Astrocyte (in vitro differentiated cells and primary cell): Measurements from ENCODE around the gene CARD14. TPM values are rescaled to one million over a fixed set of nuclear protein-coding genes. Genes with fewer than 3 reads are reported as not detected.

ENCODE experiments used
- DNase-seq: peaks from one replicate; pipeline ENCODE4 v3.0.0-alpha.2; 2010; ENCODE audit warnings: low read depth
- FAIRE-seq: peaks from 2 replicates; lab custom pipeline; 2011; peaks lifted over from hg19 to GRCh38; lab: Jason Lieb, UNC
- H2AFZ ChIP-seq: 2 replicates; pipeline ENCODE4 v1.6.0; 2012; ENCODE audit warnings: low read depth, low read length, inconsistent platforms
- H3K27ac ChIP-seq: 2 replicates; pipeline ENCODE4 v1.5.1; 2011; ENCODE audit warnings: low read depth, low read length, inconsistent platforms
- H3K27me3 ChIP-seq: 2 replicates; pipeline ENCODE4 v1.6.0; 2011; ENCODE audit warnings: low read length, inconsistent platforms; ENCODE audit not compliant: insufficient read depth
- H3K36me3 ChIP-seq: 2 replicates; pipeline ENCODE4 v1.5.1; 2011; ENCODE audit warnings: low read length, inconsistent platforms; ENCODE audit not compliant: insufficient read depth
- H3K4me1 ChIP-seq: 2 replicates; pipeline ENCODE4 v1.5.1; 2011; ENCODE audit warnings: low read length, inconsistent platforms; ENCODE audit not compliant: insufficient read depth
- H3K4me2 ChIP-seq: 2 replicates; pipeline ENCODE4 v1.6.0; 2012; ENCODE audit warnings: low read length, inconsistent platforms
- H3K4me3 ChIP-seq: 2 replicates; pipeline ENCODE4 v1.5.1; 2011; ENCODE audit warnings: low read depth, mild to moderate bottlenecking, low read length, inconsistent platforms; ENCODE audit not compliant: insufficient read depth
- H3K79me2 ChIP-seq: 2 replicates; pipeline ENCODE4 v1.6.0; 2012; ENCODE audit warnings: mild to moderate bottlenecking, low read length, inconsistent platforms; ENCODE audit not compliant: insufficient read depth
- H3K9ac ChIP-seq: 2 replicates; pipeline ENCODE4 v1.6.0; 2012; ENCODE audit warnings: mild to moderate bottlenecking, low read length, inconsistent platforms
- H3K9me3 ChIP-seq: 2 replicates; pipeline ENCODE4 v1.5.1; 2012; ENCODE audit warnings: low read depth, mild to moderate bottlenecking, low read length, inconsistent platforms; ENCODE audit not compliant: insufficient read depth
- H4K20me1 ChIP-seq: 2 replicates; pipeline ENCODE4 v1.6.0; 2012; ENCODE audit warnings: low read length, inconsistent platforms; ENCODE audit not compliant: insufficient read depth
- H3K27ac Mint-ChIP-seq: one replicate; pipeline ENCODE4 v1.8.0; 2021; ENCODE audit warnings: mild to moderate bottlenecking, mixed read lengths; ENCODE audit not compliant: unreplicated experiment
- H3K27me3 Mint-ChIP-seq: one replicate; pipeline ENCODE4 v1.8.0; 2021; ENCODE audit warnings: low read depth, mixed read lengths; ENCODE audit not compliant: unreplicated experiment
- H3K36me3 Mint-ChIP-seq: one replicate; pipeline ENCODE4 v1.8.0; 2021; ENCODE audit warnings: low read depth, mixed read lengths; ENCODE audit not compliant: unreplicated experiment
- H3K4me1 Mint-ChIP-seq: one replicate; pipeline ENCODE4 v1.8.0; 2021; ENCODE audit warnings: low read depth, mixed read lengths; ENCODE audit not compliant: unreplicated experiment
- H3K4me3 Mint-ChIP-seq: one replicate; pipeline ENCODE4 v1.8.0; 2021; ENCODE audit warnings: mild to moderate bottlenecking, moderate library complexity, mixed read lengths; ENCODE audit not compliant: unreplicated experiment
- H3K9me3 Mint-ChIP-seq: one replicate; pipeline ENCODE4 v1.8.0; 2021; ENCODE audit warnings: mild to moderate bottlenecking, mixed read lengths; ENCODE audit not compliant: unreplicated experiment
- EZH2 ChIP-seq: IDR thresholded peaks from 2 replicates; pipeline ENCODE4 v1.6.1; 2012; ENCODE audit warnings: mild to moderate bottlenecking, low read length, inconsistent platforms; ENCODE audit not compliant: insufficient read depth
- total RNA-seq: library from RNA; stranded (reverse); gene quantifications from 2 replicates; pipeline ENCODE4 v1.2.1, GENCODE V29; 2021
- TF ChIP-seq, protein P1 (sequence below): IDR thresholded peaks from 2 replicates; pipeline ENCODE4 v1.5.1; 2011; ENCODE audit warnings: low read depth, mild to moderate bottlenecking, inconsistent platforms, low read length, moderate library complexity; ENCODE audit not compliant: insufficient read depth

The CARD14 gene
- total RNA-seq, 1 donor from 2014 or later, result not detected

DNA sequence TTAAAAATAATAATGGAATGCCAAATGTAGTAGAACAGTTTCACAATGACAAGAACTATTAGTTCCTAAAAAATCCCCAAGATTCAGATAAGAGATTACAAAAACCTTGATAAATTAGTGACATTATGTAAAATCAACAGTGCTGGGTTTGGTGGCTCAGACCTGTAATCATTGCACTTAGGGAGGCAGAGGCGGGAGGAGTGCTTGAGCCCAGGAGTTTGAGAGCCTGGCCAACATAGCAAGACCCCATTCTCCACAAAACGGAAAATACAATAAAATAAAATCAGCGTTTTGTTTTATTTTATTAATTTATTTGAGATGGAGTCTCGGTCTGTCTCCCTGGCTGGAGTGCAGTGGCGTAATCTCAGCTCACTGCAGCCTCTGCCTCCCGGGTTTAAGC, 4.1 kb downstream of the CARD14 start:
- FAIRE-seq (no peak), DNase-seq (no peak)
- Histone ChIP-seq H3K9ac (no peak overlapping the region), H2AFZ (no peak overlapping the region), H4K20me1 (no peaks in the 10 kb centered on the region), H3K36me3 (no peaks in the 10 kb centered on the region), H3K27ac (no peak overlapping the region), H3K4me2 (no peak overlapping the region), H3K79me2 (no peaks in the 10 kb centered on the region), H3K9me3 (no peaks in the 10 kb centered on the region), H3K27me3 (peaks cover 15% of the 10 kb centered on the region), H3K4me1 (no peaks in the 10 kb centered on the region), H3K4me3 (no peak overlapping the region)
- Mint-ChIP-seq H3K9me3 (peaks cover 5% of the 10 kb centered on the region), H3K27me3 (peaks cover 18% of the 10 kb centered on the region), H3K4me1 (no peaks in the 10 kb centered on the region), H3K4me3 (no peak overlapping the region), H3K36me3 (peaks cover under 1% of the 10 kb centered on the region), H3K27ac (no peak overlapping the region)
- TF ChIP-seq EZH2, result no peak

GRCh38 chr17:80176757-80177156, 6.9 kb downstream of the CARD14 start:
- peaks cover 5% of the 10 kb centered on the region for H3K9me3 Mint-ChIP-seq
- H3K9ac ChIP-seq, result no peak overlapping the region
- FAIRE-seq, result no peak
- no peak overlapping the region for H3K4me3 Mint-ChIP-seq
- no peaks in the 10 kb centered on the region for H3K36me3 ChIP-seq
- no peak overlapping the region for H3K4me2 ChIP-seq
- no peaks in the 10 kb centered on the region for H3K4me1 Mint-ChIP-seq
- peaks cover 9% of the 10 kb centered on the region for H3K27me3 ChIP-seq
- H3K27ac ChIP-seq, result no peak overlapping the region
- no peaks in the 10 kb centered on the region for H4K20me1 ChIP-seq
- no peaks in the 10 kb centered on the region for H3K36me3 Mint-ChIP-seq
- H3K4me3 ChIP-seq, result no peak overlapping the region
- H3K79me2 ChIP-seq, result no peaks in the 10 kb centered on the region
- H3K27me3 Mint-ChIP-seq, result peaks cover 20% of the 10 kb centered on the region
- no peaks in the 10 kb centered on the region for H3K4me1 ChIP-seq
- no peaks in the 10 kb centered on the region for H3K9me3 ChIP-seq
- no peak overlapping the region for H3K27ac Mint-ChIP-seq
- H2AFZ ChIP-seq, result no peak overlapping the region
- no peak for DNase-seq
- TF ChIP-seq, protein P1, sequence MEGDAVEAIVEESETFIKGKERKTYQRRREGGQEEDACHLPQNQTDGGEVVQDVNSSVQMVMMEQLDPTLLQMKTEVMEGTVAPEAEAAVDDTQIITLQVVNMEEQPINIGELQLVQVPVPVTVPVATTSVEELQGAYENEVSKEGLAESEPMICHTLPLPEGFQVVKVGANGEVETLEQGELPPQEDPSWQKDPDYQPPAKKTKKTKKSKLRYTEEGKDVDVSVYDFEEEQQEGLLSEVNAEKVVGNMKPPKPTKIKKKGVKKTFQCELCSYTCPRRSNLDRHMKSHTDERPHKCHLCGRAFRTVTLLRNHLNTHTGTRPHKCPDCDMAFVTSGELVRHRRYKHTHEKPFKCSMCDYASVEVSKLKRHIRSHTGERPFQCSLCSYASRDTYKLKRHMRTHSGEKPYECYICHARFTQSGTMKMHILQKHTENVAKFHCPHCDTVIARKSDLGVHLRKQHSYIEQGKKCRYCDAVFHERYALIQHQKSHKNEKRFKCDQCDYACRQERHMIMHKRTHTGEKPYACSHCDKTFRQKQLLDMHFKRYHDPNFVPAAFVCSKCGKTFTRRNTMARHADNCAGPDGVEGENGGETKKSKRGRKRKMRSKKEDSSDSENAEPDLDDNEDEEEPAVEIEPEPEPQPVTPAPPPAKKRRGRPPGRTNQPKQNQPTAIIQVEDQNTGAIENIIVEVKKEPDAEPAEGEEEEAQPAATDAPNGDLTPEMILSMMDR, result no peak
- TF ChIP-seq EZH2, result no peak

GRCh38 chr17:80177986-80178595, 8.3 kb downstream of the CARD14 start:
- no peak for TF ChIP-seq EZH2
- TF ChIP-seq, protein P1, result no peak

More at GRCh38 chr17:80177986-80178595, 8.3 kb downstream of the CARD14 start:
- Histone ChIP-seq H3K9ac (no peak overlapping the region), H3K4me3 (no peak overlapping the region), H4K20me1 (no peaks in the 10 kb centered on the region), H3K4me1 (no peaks in the 10 kb centered on the region), H3K36me3 (no peaks in the 10 kb centered on the region), H3K27ac (no peak overlapping the region), H3K27me3 (peaks cover 9% of the 10 kb centered on the region), H2AFZ (no peak overlapping the region), H3K79me2 (no peaks in the 10 kb centered on the region), H3K9me3 (no peaks in the 10 kb centered on the region), H3K4me2 (no peak overlapping the region)
- H3K36me3 Mint-ChIP-seq, result no peaks in the 10 kb centered on the region
- no peak overlapping the region for H3K4me3 Mint-ChIP-seq
- H3K9me3 Mint-ChIP-seq, result no peaks in the 10 kb centered on the region
- no peaks in the 10 kb centered on the region for H3K4me1 Mint-ChIP-seq
- FAIRE-seq, result no peak
- no peak for DNase-seq
- peaks cover 22% of the 10 kb centered on the region for H3K27me3 Mint-ChIP-seq
- no peak overlapping the region for H3K27ac Mint-ChIP-seq
